MM.1S (cell line): ENCODE results near the gene KIRREL2.

ENCODE experiments used
- CTCF ChIP-seq: fragments of 300-600 bp; sonication (generic); IDR thresholded peaks from 2 replicates; pipeline ENCODE4 v1.5.1; 2016; ENCODE audit warnings: antibody characterized with exemption, low read length, mixed read lengths
- EZH2 ChIP-seq: fragments of 300-600 bp; sonication (generic); optimal IDR thresholded peaks from 2 replicates; pipeline ENCODE3; 2017; ENCODE audit warnings: low read depth, mild to moderate bottlenecking, antibody characterized with exemption, low read length, mixed read lengths

DNA sequence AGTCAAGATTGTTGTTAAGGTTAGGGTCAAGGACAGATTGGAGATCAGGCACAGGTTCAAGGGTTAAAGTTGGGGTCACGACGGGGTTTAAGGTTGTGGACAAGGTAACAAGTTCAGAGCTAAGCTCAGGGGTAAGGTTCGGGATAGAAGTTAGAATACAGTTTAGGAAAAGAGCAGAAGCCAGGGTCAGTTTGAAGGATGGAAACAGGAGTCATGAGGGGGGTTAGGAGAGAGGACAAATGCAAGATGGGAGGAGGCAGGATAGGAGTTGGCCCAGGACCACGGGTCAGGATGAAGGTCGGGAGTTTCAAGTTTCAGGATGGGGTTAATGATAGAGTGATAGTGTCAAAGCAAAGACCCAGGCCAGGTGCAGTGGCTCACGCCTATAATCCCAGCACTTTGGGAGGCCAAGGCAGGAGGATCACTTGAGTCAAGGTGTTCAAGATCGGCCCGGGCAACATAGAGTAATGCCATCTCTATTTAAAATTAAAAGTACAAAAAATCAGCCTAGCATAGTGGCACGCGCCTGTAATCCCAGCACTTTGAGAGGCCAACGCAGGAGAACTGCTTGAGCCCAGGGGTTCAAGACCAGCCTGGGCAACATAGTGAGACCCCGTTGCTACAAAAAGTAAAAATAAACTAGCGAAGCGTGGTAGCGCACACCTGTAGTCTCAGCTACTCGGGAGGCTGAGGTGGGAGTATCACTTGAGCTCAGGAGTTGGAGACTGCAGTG is 12.1 kb upstream of the KIRREL2 start:
- no peak for TF ChIP-seq EZH2
- no peak for TF ChIP-seq CTCF
